Thyroid gland (tissue), 4 donors: ENCODE results near the gene NFATC4.

Source experiments
- POLR2A ChIP-seq, 2 donors: fragments of 450-650 bp; IDR thresholded peaks; one replicate each; pipeline ENCODE4 v1.6.1; 2017; ENCODE audit warnings: antibody characterized with exemption in 2 of 2, mild to moderate bottlenecking in 2 of 2, moderate library complexity in 1 of 2
- TF ChIP-seq, protein P1 (sequence below), 6 experiments: fragments of 200-600 bp in 3 of 6; fragments of 450-650 bp in 3 of 6; sonication (generic) in 3 of 6; IDR thresholded peaks; one replicate each; pipeline ENCODE4 v1.5.1; 2016 to 2019; ENCODE audit warnings: antibody characterized with exemption in 6 of 6, mild to moderate bottlenecking in 2 of 6, inconsistent platforms in 1 of 6, moderate library complexity in 1 of 6

DNA sequence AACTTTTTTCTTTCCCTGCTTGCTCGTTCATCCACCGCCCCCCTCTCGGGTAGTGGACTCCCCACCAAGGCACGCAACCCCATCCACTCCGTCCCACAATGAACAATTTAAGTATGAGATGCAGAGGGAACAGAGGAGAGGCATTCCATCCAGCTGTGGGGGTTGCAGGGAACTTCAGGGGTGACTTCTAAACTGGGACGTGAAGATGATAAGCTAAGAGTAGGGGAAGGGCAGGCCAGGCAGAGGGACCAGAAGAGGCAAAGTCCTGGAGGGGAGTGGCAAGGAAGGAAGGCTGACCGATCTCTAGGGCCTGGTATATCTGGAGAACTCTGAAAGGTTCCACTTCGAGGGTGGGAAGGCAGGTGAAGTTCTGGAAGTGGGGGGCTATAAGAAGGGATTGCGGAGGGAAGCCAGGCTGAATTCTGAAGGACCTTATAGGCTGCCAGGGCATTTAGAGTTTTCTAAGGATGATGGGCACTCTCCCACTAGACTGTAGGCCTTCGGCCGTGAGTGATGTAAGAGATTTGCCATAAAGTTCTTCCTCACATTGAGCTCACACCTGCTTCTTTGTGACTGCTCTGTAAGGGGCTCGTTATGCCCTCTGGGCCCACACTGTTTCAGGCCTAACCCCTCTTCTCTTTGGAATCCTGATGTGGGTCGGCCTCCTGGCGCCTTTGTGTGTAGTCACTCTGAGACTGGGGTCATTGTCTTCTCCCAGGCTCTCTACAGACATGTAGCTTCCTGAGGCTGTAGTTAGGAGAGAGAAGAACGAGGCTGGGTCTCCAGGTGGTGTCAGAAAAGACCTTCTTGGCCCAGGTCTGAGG lies 12.1 kb downstream of the NFATC4 start:
- no peak for TF ChIP-seq POLR2A (IDR thresholded peaks at IDR 0.05)
- TF ChIP-seq, protein P1, sequence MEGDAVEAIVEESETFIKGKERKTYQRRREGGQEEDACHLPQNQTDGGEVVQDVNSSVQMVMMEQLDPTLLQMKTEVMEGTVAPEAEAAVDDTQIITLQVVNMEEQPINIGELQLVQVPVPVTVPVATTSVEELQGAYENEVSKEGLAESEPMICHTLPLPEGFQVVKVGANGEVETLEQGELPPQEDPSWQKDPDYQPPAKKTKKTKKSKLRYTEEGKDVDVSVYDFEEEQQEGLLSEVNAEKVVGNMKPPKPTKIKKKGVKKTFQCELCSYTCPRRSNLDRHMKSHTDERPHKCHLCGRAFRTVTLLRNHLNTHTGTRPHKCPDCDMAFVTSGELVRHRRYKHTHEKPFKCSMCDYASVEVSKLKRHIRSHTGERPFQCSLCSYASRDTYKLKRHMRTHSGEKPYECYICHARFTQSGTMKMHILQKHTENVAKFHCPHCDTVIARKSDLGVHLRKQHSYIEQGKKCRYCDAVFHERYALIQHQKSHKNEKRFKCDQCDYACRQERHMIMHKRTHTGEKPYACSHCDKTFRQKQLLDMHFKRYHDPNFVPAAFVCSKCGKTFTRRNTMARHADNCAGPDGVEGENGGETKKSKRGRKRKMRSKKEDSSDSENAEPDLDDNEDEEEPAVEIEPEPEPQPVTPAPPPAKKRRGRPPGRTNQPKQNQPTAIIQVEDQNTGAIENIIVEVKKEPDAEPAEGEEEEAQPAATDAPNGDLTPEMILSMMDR (IDR thresholded peaks at IDR 0.05) = no peak
